Cardiac fibroblast (primary cell): ENCODE data around the gene GPR119.
A peak's percentile ranks its signal among the peaks of the same experiment; 100 is the strongest.
"Not testable (repeated sequence)": the region's sequence is repeated elsewhere in the genome, so short reads cannot be mapped to it uniquely, and the experiment has no call there.

Source experiments
- DNase-seq, 2 donors: peaks; one replicate each; pipeline versions ENCODE4 v3.0.0 to v3.0.0-alpha.2; 2010; ENCODE audit warnings: low read depth in 2 of 2
- H3K4me3 ChIP-seq, 2 donors: replicated peaks in 1 of 2; 1 replicate in 1 of 2; 2 replicates in 1 of 2; pipeline ENCODE4 v1.5.1; 2011; ENCODE audit warnings: low read depth in 2 of 2, low read length in 2 of 2, mild to moderate bottlenecking in 2 of 2, moderate library complexity in 1 of 2
- CTCF ChIP-seq: IDR thresholded peaks from one replicate; pipeline ENCODE4 v1.5.1; 2011; ENCODE audit warnings: low read depth, mild to moderate bottlenecking, low read length, inconsistent platforms

Gene GPR119

GRCh38 chrX:130393451-130394074, 8.1 kb upstream of the GPR119 start:
- H3K4me3 ChIP-seq, result no peak overlapping the region
- peak; percentile 72 for TF ChIP-seq CTCF
- DNase-seq, result peak; percentile 59 to 62

GRCh38 chrX:130386408-130386808, 934 bp upstream of the GPR119 start:
- TF ChIP-seq CTCF, result no peak
- no peak for DNase-seq

GRCh38 chrX:130378024-130378669, 7.3 kb downstream of the GPR119 start:
- H3K4me3 ChIP-seq, result no peak overlapping the region
- no peak for DNase-seq
- no peak for TF ChIP-seq CTCF

More at GRCh38 chrX:130386408-130386808, 934 bp upstream of the GPR119 start:
- no peak overlapping the region for H3K4me3 ChIP-seq

- no peak overlapping the region for H3K4me3 ChIP-seq
- no peak for TF ChIP-seq CTCF
- DNase-seq, result no peak
Observed at GRCh38 chrX:130376077-130376476, 9.4 kb downstream of the GPR119 start.

- not testable (repeated sequence) for H3K4me3 ChIP-seq, DNase-seq
Observed at GRCh38 chrX:130352050-130352449, 33.4 kb downstream of the GPR119 start.

- TF ChIP-seq CTCF, result no peak
- DNase-seq, result no peak
- no peak overlapping the region for H3K4me3 ChIP-seq
Observed at GRCh38 chrX:130351567-130351966, 33.9 kb downstream of the GPR119 start.

- DNase-seq, result peak in 1 of 2 donors; percentile 18
- H3K4me3 ChIP-seq, result no peak overlapping the region
- TF ChIP-seq CTCF, result no peak
Observed at GRCh38 chrX:130347321-130347720, 38.2 kb downstream of the GPR119 start.
